Thyroid gland (tissue), 4 donors: ENCODE results near the gene OFD1.

Source experiments
- CTCF ChIP-seq, 6 experiments: fragments of 200-600 bp in 3 of 6; fragments of 450-650 bp in 3 of 6; sonication (generic) in 3 of 6; IDR thresholded peaks; one replicate each; pipeline ENCODE4 v1.5.1; 2016 to 2019; ENCODE audit warnings: antibody characterized with exemption in 6 of 6, mild to moderate bottlenecking in 2 of 6, inconsistent platforms in 1 of 6, moderate library complexity in 1 of 6
- POLR2A ChIP-seq, 2 donors: fragments of 450-650 bp; IDR thresholded peaks; one replicate each; pipeline ENCODE4 v1.6.1; 2017; ENCODE audit warnings: antibody characterized with exemption in 2 of 2, mild to moderate bottlenecking in 2 of 2, moderate library complexity in 1 of 2

- TF ChIP-seq CTCF (IDR thresholded peaks at IDR 0.05) (no peak), POLR2A (IDR thresholded peaks at IDR 0.05) (no peak)
These were observed 68.6 kb downstream of the OFD1 start for GRCh38 chrX:13803116-13803515.
